A375 (cell line): Measurements from ENCODE around the gene GARS1. TPM values are rescaled to one million over a fixed set of nuclear protein-coding genes. Genes with fewer than 3 reads are reported as not detected.

Experiments used
- total RNA-seq: library from RNA; depleted of rRNA; stranded (reverse); fragments of >200 nt; shearing (Covaris generic); gene quantifications from 2 replicates; pipeline ENCODE4 v1.2.3, GENCODE V29; 2014; rRNA removed

Gene GARS1
- 238 and 330 TPM in 2 replicates for total RNA-seq

GRCh38 chr7:30594540-30595435 lies at the start of gene GARS1:
Gene GARS1, plus strand, starts transcription at chr7:30594878. Its CDS starts 44 bp downstream, at chr7:30594922.

GRCh38 chr7:30682212-30683083 lies 87.8 kb downstream of the GARS1 start, which contains the start of gene CRHR2:
Gene CRHR2, minus strand, starts transcription at chr7:30682456. Its CDS starts 176 bp downstream, at chr7:30682280.

Other genes starting within 250 kb of the GARS1 start
- 6.2 and 7.8 TPM in 2 replicates for gene NOD1, start 116.1 kb upstream of the GARS1 start, total RNA-seq
- gene GGCT, start 90.0 kb upstream of the GARS1 start, total RNA-seq = 82.4 and 86.3 TPM in 2 replicates
- gene CRHR2, start 87.6 kb downstream of the GARS1 start, total RNA-seq = not detected in 2 replicates
- 0.11 and 0.42 TPM in 2 replicates for gene INMT, start 157.3 kb downstream of the GARS1 start, total RNA-seq
- 12.3 and 14.1 TPM in 2 replicates for gene MINDY4, start 176.5 kb downstream of the GARS1 start, total RNA-seq